Astrocyte (in vitro differentiated cells and primary cell): ENCODE results near the gene C1orf174.

ENCODE experiments used
- CTCF ChIP-seq: IDR thresholded peaks from 2 replicates; pipeline ENCODE4 v1.5.1; 2011; ENCODE audit warnings: low read depth, mild to moderate bottlenecking, inconsistent platforms, low read length, moderate library complexity; ENCODE audit not compliant: insufficient read depth
- EZH2 ChIP-seq: IDR thresholded peaks from 2 replicates; pipeline ENCODE4 v1.6.1; 2012; ENCODE audit warnings: mild to moderate bottlenecking, low read length, inconsistent platforms; ENCODE audit not compliant: insufficient read depth

GRCh38 chr1:3914331-3914851, 14.3 kb upstream of the C1orf174 start:
- TF ChIP-seq CTCF, result no peak
- TF ChIP-seq EZH2, result no peak
